GM19467 (cell line): ENCODE data around the gene OR10J5.
"Not testable (repeated sequence)": the region's sequence is repeated elsewhere in the genome, so short reads cannot be mapped to it uniquely, and the experiment has no call there.

ENCODE experiments used
- ATAC-seq: cut with Tn5 transposase; IDR thresholded peaks from one replicate; pipeline ENCODE4 v1.9.1; 2021; ENCODE audit warnings: mild to moderate bottlenecking, moderate library complexity; ENCODE audit not compliant: unreplicated experiment

The OR10J5 gene

GRCh38 chr1:159535907-159536306 is at the start of gene OR10J5:
Gene OR10J5, minus strand, starts transcription at chr1:159536007. Its CDS starts 0 bp downstream, at chr1:159536007.
- no peak for ATAC-seq

GRCh38 chr1:159584536-159584935 is 48.7 kb upstream of the OR10J5 start:
- no peak for ATAC-seq

- ATAC-seq: no peak
Observed at GRCh38 chr1:159581422-159581821, 45.6 kb upstream of the OR10J5 start.

- ATAC-seq: no peak
Observed at GRCh38 chr1:159580340-159580739, 44.5 kb upstream of the OR10J5 start.

- no peak for ATAC-seq
Observed at GRCh38 chr1:159577446-159577845, 41.6 kb upstream of the OR10J5 start.

- ATAC-seq: no peak
Observed at GRCh38 chr1:159562680-159563079, 26.9 kb upstream of the OR10J5 start.

- ATAC-seq: no peak
Observed at GRCh38 chr1:159561497-159561896, 25.7 kb upstream of the OR10J5 start.

GRCh38 chr1:159560599-159560998 is 24.8 kb upstream of the OR10J5 start:
- ATAC-seq: no peak

GRCh38 chr1:159556931-159557369 is 21.1 kb upstream of the OR10J5 start:
- ATAC-seq: no peak

GRCh38 chr1:159554696-159555095 is 18.9 kb upstream of the OR10J5 start:
- ATAC-seq: no peak

- ATAC-seq: no peak
Observed at GRCh38 chr1:159554261-159554660, 18.5 kb upstream of the OR10J5 start.

GRCh38 chr1:159548126-159548525 is 12.3 kb upstream of the OR10J5 start:
- ATAC-seq: no peak

- no peak for ATAC-seq
Observed at GRCh38 chr1:159532922-159533321, 2.9 kb downstream of the OR10J5 start.

- not testable (repeated sequence) for ATAC-seq
Observed at GRCh38 chr1:159524792-159525191, 11.0 kb downstream of the OR10J5 start.

- no peak for ATAC-seq
Observed at GRCh38 chr1:159510229-159510541, 25.6 kb downstream of the OR10J5 start.

GRCh38 chr1:159509440-159510228 is 26.2 kb downstream of the OR10J5 start:
- ATAC-seq: no peak

GRCh38 chr1:159508951-159509350 is 26.9 kb downstream of the OR10J5 start:
- no peak for ATAC-seq

- no peak for ATAC-seq
Observed at GRCh38 chr1:159505676-159506075, 30.1 kb downstream of the OR10J5 start.

GRCh38 chr1:159501082-159501481 is 34.7 kb downstream of the OR10J5 start:
- ATAC-seq: no peak

- ATAC-seq: not testable (repeated sequence)
Observed at GRCh38 chr1:159494513-159495210, 41.1 kb downstream of the OR10J5 start.

GRCh38 chr1:159493354-159493753 is 42.5 kb downstream of the OR10J5 start:
- no peak for ATAC-seq

GRCh38 chr1:159492575-159493323 is 43.1 kb downstream of the OR10J5 start:
- ATAC-seq: no peak
